Spleen (tissue), 7 donors: Measurements from ENCODE around the gene TTC24.

ENCODE experiments used
- POLR2AphosphoS5 ChIP-seq, 3 donors: sonication (generic); formaldehyde crosslinking; IDR thresholded peaks; one replicate each; pipeline ENCODE4 v1.5.1; 2017; ENCODE audit warnings: antibody characterized with exemption in 3 of 3
- TF ChIP-seq, protein P1 (sequence below), 11 experiments: fragments of 200-600 bp in 7 of 11; fragments of 450-650 bp in 4 of 11; sonication (generic) in 4 of 11; IDR thresholded peaks in 8 of 11; conservative IDR thresholded peaks in 3 of 11; 1 replicate in 7 of 11; 2 replicates in 4 of 11; pipeline versions ENCODE4 v1.4.0 to v1.8.0; 2016 to 2021; ENCODE audit warnings: antibody characterized with exemption in 11 of 11, inconsistent platforms in 4 of 11, mild to moderate bottlenecking in 1 of 11
- donor health status: DM: no; HTN: no; CAD: no; lungs with moderate emphysema.
- donor health status: DM: no; HTN: no; CAD: no.
- donor health status: DM: no; HTN: no; CAD: no.

- TF ChIP-seq, protein P1, sequence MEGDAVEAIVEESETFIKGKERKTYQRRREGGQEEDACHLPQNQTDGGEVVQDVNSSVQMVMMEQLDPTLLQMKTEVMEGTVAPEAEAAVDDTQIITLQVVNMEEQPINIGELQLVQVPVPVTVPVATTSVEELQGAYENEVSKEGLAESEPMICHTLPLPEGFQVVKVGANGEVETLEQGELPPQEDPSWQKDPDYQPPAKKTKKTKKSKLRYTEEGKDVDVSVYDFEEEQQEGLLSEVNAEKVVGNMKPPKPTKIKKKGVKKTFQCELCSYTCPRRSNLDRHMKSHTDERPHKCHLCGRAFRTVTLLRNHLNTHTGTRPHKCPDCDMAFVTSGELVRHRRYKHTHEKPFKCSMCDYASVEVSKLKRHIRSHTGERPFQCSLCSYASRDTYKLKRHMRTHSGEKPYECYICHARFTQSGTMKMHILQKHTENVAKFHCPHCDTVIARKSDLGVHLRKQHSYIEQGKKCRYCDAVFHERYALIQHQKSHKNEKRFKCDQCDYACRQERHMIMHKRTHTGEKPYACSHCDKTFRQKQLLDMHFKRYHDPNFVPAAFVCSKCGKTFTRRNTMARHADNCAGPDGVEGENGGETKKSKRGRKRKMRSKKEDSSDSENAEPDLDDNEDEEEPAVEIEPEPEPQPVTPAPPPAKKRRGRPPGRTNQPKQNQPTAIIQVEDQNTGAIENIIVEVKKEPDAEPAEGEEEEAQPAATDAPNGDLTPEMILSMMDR (IDR thresholded peaks at IDR 0.05 in 8 of 11, conservative IDR thresholded peaks at IDR 0.05 in 3 of 11), result no peak
- no peak for TF ChIP-seq POLR2AphosphoS5 (IDR thresholded peaks at IDR 0.05)
Observed at GRCh38 chr1:156590326-156591180, 11.0 kb downstream of the TTC24 start.
